ENCODE measurements around the gene AOPEP.
"Not testable (repeated sequence)": the region's sequence is repeated elsewhere in the genome, so short reads cannot be mapped to it uniquely, and the experiment has no call there.

Gene AOPEP

GRCh38 chr9:95018099-95018936 is 291.8 kb downstream of the AOPEP start:
- DNase-seq (ENCODE audit: low spot score): peak; percentile 81

DNA sequence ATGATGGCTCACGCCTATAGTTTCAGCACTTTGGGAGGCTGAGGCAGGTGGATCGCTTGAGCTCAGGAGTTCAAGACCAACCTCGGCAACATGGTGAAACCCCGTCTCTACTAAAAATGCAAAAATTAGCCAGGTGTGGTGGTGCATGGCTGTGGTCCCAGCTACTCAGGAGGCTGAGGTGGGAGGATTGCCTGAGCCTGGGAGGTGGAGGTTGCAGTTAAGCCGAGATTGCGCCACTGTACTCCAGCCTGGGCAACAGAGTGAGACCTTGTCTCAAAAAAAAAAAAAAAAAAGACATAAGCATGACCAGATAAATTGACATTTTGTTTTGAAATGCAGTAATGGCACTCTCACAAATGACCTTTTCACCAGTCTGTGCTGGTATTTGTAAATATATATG is 294.1 kb downstream of the AOPEP start:
- DNase-seq (ENCODE audit: low spot score): not testable (repeated sequence)

- no peak for DNase-seq (ENCODE audit: low spot score)
Observed at GRCh38 chr9:95021166-95021886, 294.8 kb downstream of the AOPEP start.

DNA sequence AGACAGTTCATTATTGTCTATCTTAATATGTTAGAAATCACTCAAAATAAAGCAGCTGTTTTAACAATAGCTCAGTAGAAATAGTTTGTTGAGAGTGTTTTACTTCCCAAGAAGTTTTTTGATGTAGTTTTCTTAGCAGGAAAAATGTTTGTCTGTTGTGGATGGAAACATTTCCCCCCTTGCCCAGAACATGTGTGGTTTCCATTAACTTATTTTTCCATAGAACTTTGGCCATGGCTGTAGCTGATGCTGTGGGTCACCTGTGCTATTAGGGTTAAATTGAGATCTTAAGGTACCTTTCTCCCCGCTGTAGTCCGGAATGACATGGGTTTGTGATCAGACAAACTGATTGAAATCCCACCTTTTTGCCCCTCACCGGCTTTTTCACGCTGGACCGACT is 296.2 kb downstream of the AOPEP start:
- DNase-seq (ENCODE audit: low spot score): no peak

- peak; percentile 71 for DNase-seq (ENCODE audit: low spot score)
Observed at GRCh38 chr9:95023217-95024003, 296.9 kb downstream of the AOPEP start.

DNA sequence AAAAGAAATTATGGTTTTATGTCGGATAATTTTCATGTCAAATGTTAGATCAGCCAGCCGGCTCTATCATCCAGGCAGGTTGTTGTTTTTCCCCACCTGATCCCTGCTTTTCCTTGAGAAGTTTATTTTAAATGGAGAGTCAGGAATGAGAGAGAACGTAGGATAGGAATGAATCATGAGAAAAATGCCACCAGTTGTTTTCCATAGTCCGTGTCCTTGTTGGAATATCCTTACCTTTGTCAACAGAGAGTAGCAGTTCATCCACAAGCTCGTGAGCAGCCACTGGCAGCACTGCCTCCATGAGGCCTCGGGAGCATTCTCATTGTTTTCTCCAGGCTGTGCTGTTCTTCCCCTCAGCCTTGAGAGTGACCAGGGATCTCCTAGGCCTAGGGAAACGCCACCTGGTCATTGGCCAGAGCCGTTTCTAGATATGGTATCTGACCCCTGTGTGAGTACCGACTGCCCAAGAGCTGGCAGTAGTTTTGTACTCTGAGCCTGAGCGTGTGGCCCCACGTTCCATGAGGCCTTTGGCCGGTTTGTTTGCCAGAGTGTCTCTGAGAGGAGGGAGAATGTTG is 297.7 kb downstream of the AOPEP start:
- no peak for DNase-seq (ENCODE audit: low spot score)

GRCh38 chr9:95025213-95026147 is 299.0 kb downstream of the AOPEP start:
- peak; percentile 72 for DNase-seq (ENCODE audit: low spot score)

DNA sequence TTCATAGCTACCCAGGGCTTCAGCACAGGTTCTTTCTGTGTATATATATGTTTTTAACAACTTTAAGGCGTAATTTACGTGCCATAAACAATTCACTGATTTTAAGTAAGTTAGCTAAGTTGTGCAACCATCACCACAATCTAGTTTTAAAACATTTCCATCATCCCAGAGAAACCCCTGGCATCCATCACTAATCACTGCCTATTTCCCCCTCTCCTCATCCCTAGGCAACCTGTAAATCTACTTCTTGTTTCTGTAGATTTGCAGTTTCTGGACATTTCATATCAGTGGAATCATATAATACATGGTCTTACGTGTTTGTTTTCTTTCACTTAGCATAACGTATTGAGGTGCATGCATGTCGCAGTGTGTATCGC is 299.6 kb downstream of the AOPEP start:
- DNase-seq (ENCODE audit: low spot score): no peak

DNA sequence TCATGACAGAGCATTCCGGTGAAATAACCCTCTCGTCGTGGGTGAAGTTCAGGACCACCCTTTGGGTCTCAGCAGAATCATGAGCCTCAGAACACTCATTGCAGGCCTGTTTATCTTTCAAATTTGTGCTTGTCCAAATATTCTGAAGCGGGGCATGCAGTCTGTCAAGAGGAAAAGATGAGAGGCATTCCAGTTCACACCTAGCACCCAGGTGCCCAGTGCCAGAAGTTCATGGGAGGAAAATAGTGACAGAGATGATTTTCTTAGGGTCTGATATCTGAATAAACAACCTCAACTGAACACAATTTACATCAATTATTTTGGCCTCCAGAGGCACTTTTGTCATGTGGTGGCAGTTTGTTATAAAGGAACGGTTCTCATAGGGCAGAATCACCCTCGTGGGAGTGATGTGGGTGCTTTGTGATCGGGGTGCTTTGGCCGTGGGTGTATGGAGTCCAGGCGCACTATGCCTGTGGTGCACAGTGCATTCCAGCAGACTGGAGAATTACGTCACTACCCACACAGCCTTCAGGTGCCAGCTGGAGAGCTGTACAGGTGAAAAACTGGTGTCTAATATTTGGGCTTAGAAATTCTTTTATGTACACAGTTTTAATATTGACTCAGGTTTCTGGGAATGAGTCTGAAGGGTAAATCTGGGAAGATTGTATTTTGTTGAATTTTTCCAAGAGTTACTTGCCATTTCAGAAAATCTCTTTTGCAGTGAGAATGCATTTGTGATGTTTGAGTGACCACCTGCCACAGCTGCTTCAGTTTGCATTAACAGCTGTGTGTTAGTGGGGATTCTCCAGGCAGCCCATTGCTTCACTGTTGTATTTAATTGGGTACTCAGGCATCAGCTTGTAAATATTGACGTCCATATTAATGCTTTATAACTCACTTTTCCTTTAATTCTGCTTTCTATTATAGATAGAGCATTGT is 301.7 kb downstream of the AOPEP start:
- DNase-seq (ENCODE audit: low spot score): no peak

DNA sequence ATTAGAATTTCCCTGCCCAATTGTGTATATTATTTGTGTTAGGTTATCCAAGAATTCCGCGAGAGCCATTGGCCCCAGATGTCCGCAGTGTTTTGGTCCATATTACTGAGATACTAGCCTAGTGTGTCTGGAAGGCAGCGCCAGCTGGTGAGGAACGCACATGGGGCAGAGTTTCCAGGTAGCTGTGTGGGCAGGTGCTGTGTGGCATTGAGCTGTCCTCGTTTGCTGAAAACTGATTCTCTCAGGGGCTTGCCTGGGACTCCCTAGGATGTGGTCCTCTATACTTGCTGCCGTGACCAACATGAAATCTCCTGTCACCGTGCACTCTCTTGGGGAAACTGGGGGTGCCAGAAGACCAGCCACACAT is 302.3 kb downstream of the AOPEP start:
- DNase-seq (ENCODE audit: low spot score): no peak

- no peak for DNase-seq (ENCODE audit: low spot score)
Observed at GRCh38 chr9:95029288-95029687, 302.8 kb downstream of the AOPEP start.

- DNase-seq (ENCODE audit: low spot score): no peak
Observed at GRCh38 chr9:95029720-95030119, 303.2 kb downstream of the AOPEP start.

GRCh38 chr9:95030344-95030743 is 303.8 kb downstream of the AOPEP start:
- no peak for DNase-seq (ENCODE audit: low spot score)

DNA sequence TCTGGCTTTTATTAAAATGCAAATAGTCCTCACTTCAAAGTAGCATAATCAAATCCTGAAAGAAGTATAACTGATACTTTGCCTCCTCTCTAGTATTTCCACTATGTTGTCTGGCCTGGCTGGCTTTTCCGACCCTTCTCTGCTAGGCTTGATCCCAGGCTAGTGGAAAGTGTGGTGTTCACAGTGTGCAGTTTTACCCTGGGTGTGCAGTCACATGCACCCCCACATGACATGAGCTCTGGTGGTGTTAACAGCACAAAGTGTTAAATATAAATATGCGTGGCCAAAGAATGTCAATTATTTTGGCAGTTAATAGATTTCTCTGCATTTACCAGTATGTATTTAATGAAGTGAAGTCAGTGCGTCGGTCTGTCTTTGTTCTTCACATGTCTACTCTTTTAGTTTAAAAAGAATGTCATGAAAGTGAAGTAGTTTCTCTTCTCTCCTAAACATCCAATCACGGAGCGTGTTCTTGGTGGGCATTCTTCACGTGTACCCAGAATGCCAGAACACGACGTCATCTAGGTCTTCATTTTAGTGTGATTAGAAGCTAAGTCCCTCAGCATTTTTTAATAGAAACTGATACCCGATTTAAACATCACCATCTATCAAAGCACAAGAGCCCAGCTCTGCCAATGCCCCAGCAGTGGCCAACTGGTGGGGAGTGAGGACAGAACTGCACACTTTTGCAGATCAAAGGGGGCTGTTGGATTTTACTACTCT is 304.6 kb downstream of the AOPEP start:
- no peak for DNase-seq (ENCODE audit: low spot score)

DNA sequence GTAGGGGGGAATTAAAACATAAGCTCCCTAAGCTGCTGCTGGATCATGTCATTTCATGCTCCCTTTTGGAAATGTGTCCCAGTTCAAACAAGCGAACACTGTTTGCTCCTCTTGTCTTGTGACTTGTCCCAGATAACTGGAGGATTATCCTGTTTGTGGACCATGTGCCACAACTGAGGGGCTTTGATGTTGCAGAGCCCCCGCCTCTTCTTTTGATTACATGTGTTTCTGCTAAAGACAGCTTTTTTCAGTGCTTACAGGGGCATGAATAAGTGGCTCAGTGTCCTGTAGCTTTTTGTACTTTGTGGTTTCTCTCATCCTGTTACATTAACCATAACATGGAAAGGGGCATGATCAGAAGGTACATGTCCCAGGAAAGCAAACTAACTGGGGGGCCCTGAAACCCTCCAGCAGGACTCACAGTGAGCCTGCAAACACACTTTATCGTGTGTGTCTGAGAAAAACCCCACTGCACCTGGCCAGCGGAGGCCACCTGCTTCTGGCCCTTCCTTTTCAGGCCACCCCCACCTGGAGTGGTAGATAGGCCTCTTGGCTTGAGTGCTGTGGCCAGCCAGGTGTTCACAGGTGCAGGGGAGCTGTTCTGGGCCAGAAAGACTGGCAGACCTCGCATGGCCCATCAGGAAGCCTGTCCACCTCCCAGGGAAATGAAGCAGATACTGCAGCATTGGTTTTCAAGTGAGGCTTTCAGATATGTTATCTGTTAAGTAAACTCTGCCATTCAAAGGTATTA is 305.4 kb downstream of the AOPEP start:
- DNase-seq (ENCODE audit: low spot score): no peak

DNA sequence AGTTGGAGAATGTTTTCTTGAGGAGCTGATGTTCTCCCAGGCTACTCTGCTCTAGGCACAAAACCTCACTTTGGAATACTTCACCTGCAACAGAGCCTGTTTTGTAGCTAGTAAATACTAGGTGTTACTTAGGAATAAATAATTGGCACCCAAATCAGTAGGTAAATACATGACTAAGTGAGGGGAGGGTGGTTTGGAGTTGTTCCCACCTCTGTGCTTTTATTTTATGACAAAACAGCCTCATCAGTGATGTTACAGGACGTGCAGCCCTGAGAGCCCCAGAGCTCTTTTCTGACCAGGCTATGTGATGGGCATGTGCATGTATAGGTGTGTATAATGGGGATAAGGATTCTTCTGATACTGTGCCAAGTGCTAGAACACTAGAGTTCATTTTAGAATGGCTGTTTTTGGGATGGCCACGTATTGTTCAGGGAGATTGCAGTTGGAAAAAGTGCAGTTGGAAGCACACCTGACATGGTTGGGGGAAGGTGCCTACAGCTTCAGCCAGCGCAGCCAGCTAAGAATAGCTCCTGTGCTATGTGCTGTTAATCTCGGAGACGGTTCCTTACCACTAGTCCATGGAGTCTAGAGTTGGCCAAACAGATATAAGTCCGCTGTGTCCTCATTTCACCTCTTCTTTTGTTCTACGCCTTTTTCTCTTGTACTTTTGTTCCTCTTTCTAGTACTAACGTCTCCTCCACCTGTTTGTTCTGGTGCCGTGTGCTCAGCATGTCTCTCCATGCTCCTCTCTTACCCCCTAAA is 306.3 kb downstream of the AOPEP start:
- DNase-seq (ENCODE audit: low spot score): no peak

DNA sequence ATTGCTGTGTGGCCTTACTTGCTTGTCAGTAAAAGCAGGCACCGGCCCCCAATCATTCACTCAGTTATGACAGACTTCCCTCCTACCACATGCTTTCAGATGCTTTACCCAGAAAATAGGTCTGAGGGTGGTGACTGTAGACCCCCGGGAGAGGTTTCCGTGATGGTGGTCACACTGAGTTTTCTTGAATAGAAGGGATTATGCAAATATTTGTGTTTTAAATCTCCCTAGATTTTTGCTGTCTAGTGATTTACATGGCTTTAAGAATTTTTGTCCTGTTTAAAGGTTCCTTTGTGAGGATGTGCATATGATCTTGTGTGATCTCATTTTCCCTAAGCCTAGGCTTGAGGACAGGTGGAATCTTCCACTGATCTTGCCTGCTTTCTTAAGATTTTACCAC is 309.3 kb downstream of the AOPEP start:
- no peak for DNase-seq (ENCODE audit: low spot score)

- no peak for DNase-seq (ENCODE audit: low spot score)
Observed at GRCh38 chr9:95036676-95037075, 310.2 kb downstream of the AOPEP start.
